ENCODE results near the gene S100A16.
A peak's percentile ranks its signal among the peaks of the same experiment; 100 is the strongest.
"Not testable (repeated sequence)": the region's sequence is repeated elsewhere in the genome, so short reads cannot be mapped to it uniquely, and the experiment has no call there.

S100A16 gene

DNA sequence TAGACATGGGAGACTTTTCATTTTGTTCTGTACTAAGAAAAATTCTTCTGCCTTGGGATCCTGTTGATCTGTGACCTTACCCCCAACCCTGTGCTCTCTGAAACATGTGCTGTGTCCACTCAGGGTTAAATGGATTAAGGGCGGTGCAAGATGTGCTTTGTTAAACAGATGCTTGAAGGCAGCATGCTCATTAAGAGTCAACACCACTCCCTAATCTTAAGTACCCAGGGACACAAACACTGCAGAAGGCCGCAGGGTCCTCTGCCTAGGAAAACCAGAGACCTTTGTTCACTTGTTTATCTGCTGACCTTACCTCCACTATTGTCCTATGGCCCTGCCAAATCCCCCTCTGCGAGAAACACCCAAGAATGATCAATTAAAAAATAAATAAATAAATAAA lies 29.4 kb downstream of the S100A16 start:
- not testable (repeated sequence) for DNase-seq

- DNase-seq = not testable (repeated sequence)
Measured at GRCh38 chr1:153582836-153583235, 30.1 kb downstream of the S100A16 start.

DNA sequence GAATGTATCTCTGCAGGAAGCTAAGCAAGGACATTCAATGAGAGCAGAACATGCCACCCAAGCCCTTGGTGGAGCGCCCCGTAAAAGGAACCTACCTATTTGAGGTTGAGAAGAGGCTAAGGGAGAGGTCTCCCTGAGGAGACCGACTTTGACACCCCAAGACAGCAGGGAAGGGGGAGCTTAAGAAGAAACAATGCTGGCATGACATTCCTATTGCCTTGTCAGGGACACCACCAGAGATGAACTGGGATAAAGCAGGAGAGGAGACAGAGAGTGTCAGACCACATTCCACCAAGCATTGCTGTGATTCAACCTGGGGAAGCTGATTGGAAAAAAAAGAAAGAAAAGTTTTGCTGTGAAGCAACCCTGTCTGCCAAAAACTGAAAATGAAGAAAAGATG lies 34.0 kb downstream of the S100A16 start:
- no peak for DNase-seq

DNA sequence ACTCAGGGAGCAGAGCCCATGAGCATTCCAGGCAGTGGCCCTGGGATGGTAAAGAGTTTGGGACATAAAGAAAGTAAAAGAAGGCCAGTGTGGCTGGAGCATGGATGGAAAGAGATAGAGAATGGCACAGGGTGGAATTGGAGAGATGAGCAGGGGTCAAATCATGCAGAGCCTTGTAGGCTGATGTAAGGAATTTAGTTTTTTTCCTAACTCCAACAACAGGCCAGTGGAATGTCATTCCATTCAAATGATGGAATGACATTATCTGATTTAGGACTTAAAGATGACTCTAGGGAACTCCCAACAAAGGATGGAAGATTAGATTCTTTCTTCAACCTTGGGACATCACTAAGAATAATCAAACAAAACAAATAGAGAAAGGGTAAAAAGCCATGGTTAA lies 34.4 kb downstream of the S100A16 start:
- no peak for DNase-seq

GRCh38 chr1:153577624-153578051 lies 35.3 kb downstream of the S100A16 start:
- DNase-seq = no peak

DNA sequence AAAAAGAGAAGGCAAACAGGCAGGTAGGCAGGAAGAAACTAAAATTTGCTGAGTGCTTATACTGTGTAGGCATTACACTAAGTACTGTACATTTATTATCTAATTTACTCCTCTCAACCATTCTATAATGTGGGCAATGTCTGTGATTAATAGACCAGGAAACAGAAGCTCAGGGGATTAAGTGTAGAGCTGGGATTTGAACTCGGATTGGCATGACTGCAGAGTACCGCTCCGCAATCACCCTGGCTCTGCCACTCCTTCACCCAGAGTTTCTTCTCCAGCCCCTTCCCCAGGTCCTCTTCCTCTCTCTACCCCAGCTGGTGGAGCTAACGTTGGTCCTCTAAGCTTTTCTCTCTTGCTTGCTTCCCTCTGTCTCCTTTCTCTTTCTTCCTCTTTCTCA lies 35.8 kb downstream of the S100A16 start:
- no peak for DNase-seq

- not testable (repeated sequence) for DNase-seq
Measured at GRCh38 chr1:153575497-153575896, 37.4 kb downstream of the S100A16 start.

DNA sequence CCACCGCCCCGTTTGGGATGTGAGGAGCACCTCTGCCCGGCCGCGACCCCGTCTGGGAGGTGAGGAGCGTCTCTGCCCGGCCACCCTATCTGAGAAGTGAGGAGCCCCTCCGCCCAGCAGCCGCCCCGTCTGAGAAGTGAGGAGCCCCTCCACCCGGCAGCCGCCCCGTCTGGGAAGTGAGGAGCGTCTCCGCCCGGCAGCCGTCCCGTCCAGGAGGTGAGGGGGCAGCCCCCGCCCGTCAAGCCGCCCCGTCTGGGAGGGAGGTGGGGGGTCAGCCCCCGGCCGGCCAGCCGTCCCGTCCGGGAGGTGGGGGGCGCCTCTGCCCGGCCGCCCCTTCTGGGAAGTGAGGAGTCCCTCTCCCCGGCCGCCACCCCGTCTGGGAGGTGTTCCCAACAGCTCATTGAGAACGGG lies 37.9 kb downstream of the S100A16 start:
- DNase-seq = not testable (repeated sequence)

GRCh38 chr1:153573351-153573750 lies 39.6 kb downstream of the S100A16 start:
- no peak for DNase-seq

DNA sequence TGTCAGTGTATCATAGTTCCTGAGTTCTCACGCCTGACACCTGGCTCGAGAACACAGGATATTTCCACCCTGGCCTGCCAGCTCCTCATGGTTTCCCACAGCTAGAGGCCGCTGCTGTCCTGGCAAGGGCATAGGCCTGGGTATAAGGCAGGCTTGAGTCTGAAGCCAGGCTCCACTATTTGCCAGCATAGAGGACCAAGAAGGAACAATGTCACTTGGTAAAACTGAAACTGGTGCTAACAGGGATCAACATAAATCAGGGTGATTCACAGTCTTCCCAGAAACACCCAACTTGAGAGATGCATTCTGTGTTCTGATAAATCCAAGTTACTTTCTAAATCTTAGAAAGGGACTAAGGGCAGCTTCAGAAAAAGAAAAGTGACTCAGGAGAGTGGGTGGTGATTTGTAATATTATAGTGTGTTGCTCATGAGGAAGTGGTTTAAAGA lies 40.3 kb downstream of the S100A16 start:
- peak; percentile 77 for DNase-seq

DNA sequence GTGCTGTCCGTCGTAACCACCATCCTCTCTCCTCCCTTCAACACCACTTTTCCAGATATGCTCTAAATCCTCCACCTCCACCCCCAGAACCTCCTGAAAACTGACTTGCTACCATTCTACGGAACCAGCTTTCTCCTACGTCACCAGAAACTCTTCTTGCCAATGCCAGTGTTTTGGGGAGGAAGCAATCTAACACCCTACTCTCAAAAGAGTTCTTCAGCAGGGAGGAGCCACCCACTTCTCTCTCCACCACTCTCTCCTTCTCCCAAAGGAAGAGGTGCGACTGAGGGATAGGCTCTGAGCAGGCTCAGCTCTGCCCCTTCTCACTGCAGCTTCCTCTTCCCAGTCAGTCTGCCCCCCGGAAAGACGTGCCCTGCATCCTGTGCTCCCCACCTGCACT lies 41.2 kb downstream of the S100A16 start:
- DNase-seq = no peak

DNA sequence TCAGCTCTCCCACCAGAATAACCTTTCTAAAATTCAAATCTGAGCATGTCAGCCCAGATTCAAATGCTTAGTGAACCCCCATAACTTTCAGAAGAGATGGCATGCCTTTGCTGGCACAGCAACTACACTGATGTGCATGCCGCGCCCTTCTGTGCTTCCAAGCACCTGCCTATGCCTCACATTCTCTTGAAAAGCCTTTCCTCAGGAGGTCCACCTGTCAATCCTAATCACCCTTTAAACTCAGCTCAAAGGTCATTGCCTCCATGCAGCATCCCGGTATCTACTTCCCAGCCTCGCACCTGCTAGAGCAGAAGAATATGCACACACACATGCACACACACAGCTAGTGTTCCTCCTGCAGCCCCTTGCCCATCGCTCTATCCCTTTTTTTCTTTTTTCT lies 42.1 kb downstream of the S100A16 start:
- DNase-seq = no peak

GRCh38 chr1:153569465-153569864 lies 43.5 kb downstream of the S100A16 start:
- no peak for DNase-seq

DNA sequence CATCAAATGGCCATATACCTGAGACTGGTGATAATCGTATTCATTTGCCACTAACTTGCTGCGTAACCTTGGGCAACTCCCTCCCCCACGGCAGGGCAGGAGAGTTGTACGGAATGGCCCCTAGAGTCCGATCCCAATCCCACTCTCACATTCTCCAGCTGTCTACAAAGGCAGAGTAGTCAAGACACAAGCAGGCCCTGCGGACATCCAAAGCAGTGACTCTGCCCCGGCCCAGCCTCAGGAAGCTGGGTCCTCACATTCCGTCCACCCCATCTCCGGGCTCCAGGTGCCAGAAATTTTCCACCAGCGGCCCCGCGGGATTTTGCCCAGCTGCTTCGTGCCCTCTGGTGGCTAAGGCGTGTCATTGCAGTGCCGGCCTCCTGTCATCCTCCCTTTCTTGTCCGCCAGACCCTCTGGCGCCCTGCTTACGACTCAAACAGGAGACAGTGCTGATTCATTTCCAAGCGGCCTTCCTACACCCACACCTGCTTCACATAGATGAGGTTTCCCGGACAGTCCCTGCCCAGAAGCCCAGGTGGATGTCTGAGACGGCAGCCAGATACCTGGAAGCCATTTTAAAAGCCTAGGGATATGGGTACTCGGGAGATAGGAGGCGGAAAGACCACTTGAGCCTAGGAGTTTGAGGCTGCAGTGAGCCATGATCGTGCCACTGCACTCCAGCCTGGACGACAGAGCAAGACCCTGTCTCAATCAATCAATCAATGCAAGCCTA lies 44.4 kb downstream of the S100A16 start:
- DNase-seq = peak; percentile 89

DNA sequence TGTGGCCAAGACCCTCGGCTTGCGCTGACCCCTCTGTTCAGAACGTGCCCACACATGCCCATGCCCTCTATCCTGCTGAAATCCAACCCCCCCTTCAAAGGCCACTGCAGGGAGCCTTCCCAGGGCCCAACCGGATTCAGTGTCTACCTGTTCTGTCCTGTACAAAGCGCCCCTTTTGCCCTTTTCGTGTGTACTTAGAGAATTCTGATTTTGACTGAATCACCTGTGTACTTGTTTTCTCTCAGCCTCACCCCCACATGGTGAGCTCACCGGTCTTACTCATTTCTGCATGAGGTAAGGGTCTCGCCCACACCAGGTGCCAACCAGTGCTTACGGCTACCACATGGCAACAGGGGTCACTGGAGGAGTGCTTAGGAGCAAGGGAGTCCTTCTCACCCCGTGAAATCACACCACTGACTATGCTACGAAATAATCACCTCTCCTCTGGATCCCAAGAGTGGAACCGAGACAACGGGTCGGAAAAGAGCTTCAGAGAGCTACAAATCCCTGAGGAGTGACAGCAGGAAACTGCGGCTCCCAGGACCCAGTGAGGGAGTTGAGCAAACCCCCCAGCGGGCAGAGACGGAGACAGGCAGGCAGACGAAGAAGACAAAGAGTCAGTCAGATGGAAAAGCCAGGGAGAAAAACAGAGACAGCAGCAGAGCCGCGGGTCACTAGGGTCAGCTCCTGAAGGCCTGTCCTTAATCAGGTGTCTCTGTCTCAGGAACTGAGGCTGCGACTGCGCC lies 45.1 kb downstream of the S100A16 start:
- no peak for DNase-seq

GRCh38 chr1:153566414-153567371 lies 46.2 kb downstream of the S100A16 start:
- DNase-seq = peak; percentile 37

DNA sequence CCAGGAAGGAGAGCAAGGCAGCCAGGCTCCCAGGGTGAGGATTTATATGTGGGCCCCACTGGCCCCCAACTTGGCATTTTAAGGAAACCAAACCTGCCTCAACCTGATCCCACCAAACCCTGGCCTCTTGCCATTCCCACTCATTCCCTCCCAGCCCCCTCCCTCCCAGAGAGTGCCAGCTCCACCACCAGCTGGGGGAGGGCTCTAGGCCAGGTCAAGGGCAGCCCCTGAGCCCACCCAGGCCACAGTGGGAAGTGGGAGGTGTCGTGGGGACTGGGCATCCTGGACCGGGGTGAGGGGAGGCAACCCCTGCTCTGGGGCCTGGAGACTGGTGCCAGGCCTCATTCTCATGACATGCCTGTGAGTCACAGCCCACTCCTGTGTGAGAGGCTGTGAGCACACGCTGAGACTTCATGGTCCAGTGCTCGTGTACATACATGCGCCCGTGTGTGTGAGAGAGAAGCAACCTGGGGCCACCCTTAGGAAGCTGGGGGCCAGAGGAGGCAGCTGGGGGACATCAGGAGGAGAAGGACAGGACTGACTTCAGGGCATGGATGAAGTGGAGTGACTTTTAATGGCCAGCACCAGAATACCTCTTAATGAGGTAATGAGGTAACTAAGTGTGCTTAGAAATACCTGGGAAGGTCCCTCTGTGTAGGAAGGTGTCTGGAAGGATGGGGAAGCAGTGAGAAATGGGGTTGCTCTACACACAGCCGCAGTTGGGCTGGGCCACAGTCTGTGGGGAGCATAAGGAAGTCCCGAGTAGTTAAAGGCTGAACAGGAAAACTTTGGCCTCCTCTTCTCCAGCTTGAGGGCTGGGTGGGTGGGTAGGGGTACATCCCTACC lies 47.2 kb downstream of the S100A16 start, which contains the start of gene S100A2:
Gene S100A2 (minus strand): TSS at position 316 of the 846 bp plus-strand sequence. CDS start 1,967 bp downstream, outside the sequence.
- no peak for DNase-seq

DNA sequence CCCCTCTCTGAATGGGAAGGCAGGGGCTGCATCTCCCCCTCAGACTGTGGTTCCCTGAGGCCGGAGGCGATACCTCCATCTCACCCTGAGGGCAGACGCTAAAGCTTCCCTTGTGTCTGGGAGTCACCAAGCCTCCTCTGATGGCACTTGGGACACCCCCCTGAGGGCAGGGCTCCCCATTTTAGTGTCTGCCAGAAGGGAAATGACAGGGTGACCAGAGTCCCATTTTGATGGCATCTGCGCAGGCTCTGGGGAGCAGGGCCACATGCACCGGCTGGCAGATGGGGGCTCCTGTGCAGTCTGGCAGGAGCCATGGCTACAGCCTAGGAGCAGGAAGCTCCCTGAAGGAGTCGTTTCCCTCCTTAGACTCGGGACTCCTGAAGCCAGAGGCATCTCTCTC lies 48.9 kb downstream of the S100A16 start:
- DNase-seq = no peak

GRCh38 chr1:153563483-153563901 lies 49.4 kb downstream of the S100A16 start:
- DNase-seq = no peak

DNA sequence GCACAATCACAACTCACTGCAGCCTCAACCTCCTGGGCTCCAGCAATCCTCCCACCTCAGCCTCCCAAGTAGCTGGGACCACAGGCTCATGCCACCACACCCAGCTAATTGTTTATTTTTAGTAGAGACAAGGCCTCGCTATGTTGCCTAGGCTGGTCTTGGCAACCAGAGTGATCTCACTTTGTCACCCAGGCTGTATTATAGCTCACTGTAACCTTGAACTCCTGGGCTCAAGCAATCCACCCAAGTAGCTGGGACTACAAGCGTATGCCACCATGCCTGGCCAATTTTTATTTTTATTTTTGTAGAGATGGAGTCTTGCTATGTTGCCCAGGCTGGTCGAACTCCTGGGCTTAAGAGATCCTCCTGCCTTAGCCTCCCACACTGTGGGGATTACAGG lies 50.9 kb downstream of the S100A16 start:
- DNase-seq = not testable (repeated sequence)

GRCh38 chr1:153561466-153561985 lies 51.4 kb downstream of the S100A16 start:
- DNase-seq = no peak

Measured in NCI-H1092 treated with DMSO at 0.1 percent for 48 hours (cell line).